HG02588 (cell line): Measurements from ENCODE around the gene ARHGEF10L.

Experiments
- ATAC-seq: cut with Tn5 transposase; IDR thresholded peaks from one replicate; pipeline ENCODE4 v1.9.1; 2021; ENCODE audit warnings: mild to moderate bottlenecking, moderate library complexity; ENCODE audit not compliant: unreplicated experiment

Gene ARHGEF10L

DNA sequence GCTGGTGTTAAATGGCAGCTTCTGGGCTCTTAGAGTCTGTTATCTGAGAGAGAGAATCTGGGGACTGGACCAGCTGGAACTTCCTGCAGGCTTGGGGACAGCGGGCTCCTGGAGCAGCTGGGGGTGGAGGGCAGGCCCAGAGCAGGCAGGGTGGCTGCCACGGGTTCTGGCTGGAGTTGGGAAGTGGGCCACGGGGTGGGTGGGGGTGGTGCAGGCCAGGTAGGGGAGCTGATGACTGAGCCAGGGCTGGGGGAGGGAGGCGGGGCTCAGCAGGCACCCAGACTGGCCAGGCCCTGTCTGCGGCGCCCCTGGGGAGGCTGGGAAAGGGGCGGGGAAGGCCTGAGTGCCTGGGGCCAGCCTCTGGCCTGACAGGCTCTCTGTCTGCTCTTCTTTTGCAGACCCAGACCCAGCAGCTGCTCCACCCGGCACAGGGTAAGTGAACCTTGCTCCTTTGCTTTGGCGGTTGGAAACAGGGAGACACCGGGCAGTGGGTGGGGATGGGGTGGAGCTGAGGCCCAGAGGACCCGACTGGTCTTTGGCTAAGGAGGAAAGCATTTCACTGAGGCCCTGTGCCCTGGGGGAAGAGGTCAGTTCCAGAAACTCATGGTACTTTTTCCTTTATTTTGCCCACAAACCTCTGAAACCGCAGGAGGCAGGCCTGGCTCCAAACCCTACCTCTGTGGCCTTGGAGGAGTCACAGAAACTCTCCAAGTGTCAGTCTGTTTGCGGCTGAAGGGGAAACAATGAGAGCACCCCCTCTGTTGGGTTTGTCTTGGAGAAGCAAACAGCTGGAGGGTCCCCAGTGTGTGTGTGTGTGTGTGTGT is 48.8 kb downstream of the ARHGEF10L start:
- ATAC-seq: no peak

DNA sequence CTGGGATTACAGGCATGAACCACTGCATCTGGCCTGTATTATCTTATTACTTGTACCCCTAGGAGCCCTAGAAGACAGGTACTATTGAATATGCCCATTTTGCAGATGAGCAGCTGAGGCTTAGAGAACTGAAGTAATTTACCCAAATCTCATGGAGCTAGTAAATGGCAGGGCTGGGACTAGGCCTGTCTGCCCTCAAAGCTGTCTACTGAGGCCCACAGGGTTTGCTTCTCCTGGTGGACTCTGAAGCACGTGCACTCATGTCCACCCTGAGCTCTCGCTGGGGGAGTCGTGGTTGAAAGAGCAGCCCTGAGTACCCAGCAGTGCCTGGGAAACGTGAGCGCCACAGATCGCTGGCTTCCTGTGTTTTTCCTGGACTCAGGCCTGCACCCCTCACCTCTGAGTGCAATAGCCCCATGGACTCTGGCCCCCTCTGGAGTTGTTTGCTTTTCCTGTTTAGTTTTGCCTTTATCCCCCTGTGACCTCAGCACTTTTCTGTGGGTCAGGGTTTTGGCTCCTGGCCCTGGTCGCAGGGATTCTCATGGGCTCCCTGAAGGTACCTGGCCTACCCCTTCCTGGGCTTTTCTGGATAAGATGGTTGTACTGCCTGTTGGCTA is 52.4 kb downstream of the ARHGEF10L start:
- ATAC-seq: no peak

DNA sequence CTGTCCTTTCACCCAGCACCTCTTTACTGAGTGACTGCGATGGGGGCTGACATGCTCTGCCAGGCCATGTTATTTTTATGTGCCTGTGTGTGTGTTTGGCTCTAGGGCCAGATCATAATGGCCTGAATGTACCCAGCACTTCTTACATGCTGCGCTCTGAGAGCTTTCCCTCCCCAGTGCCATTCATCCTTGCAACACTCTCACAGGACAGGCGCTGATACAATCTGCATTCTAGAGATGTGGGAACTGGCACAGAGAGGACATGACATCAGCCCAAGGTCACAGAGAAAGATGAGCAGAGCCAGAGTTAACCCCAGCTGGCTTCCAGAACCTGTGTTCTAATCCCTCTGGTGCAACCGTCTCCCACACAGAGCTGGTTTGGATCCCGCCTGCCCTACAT is 54.5 kb downstream of the ARHGEF10L start:
- ATAC-seq: no peak

GRCh38 chr1:17594690-17595601 is 55.4 kb downstream of the ARHGEF10L start:
- no peak for ATAC-seq

- no peak for ATAC-seq
Observed at GRCh38 chr1:17595602-17595925, 56.1 kb downstream of the ARHGEF10L start.

DNA sequence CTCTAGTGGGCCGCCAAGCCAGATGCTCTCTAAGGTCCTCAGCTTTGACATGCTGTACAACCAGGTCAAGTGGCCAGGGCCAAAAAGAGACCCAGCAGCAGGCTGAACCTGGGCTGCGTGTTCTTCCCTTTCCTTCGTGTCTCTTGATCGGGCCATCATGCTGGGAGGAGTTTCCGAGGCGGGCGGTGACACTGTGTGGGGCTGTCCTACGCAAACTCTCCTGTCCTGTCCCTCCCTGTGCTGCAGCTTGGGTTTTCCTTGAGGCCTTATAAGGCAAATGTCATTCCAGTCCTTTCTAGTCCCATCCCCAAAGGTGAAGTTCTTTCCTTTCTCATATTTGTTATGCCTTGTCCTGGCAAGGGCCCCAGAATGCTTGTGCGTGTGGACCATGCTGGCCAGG is 56.7 kb downstream of the ARHGEF10L start:
- ATAC-seq: no peak

DNA sequence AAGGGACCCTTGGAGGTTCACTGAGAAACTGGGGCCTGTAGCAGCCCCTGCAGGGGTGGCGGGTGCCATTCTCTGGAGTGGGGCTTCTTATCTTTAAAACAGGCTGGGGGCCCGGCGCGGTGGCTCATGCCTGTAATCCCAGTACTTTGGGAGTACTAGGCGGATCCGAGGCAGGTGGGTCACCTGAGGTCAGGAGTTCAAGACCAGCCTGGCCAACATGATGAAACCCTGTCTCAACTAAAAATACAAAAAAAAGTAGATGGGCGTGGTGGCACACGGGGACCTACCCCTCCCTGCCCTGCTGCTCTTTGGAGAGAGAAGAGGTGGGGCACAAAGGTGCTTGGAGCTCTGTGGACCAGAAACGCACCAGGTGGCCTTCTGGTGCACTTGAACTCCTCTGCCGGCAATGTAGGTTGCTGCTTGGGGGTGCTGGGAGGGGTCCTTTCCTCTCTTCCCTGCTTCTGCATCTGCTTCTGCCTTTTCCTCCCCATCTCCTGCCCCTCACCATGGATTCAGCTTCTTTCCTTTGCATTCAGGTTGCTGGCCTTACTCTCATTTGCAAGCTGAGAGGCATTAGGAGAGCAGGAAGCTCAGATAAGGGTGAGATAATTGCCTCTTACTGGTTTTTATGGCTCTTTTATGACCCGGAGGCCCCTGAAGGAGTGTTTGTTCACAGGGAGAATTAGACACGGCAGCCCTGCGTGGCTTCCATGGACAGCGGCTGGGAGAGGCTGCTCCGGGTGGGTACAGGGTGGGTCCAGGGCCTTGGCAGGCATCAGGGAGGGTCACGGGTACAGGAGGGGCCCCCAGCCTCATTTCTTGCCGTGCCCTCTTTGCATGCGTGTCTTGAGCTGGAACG is 57.4 kb downstream of the ARHGEF10L start:
- ATAC-seq: no peak

GRCh38 chr1:17597651-17598050 is 58.2 kb downstream of the ARHGEF10L start:
- no peak for ATAC-seq

DNA sequence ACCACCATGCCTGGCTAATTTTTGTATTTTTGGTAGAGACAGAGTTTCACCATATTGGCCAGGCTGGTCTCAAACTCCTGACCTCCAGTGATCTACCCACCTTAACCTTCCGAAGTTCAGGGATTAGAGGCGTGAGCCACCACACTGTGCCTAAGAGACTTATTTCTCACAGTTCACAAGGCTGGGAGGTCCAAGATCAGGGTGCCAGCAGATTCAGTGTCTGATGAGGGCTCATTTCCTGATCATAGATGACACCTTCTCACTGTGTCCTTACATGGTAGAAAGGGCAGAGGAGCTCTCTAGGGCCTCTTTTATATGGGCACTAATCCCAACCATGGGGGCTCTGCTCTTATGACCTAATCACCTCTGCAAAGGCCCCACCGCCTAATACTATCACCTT is 58.8 kb downstream of the ARHGEF10L start:
- ATAC-seq: no peak

GRCh38 chr1:17599291-17599953 is 59.9 kb downstream of the ARHGEF10L start:
- ATAC-seq: no peak

DNA sequence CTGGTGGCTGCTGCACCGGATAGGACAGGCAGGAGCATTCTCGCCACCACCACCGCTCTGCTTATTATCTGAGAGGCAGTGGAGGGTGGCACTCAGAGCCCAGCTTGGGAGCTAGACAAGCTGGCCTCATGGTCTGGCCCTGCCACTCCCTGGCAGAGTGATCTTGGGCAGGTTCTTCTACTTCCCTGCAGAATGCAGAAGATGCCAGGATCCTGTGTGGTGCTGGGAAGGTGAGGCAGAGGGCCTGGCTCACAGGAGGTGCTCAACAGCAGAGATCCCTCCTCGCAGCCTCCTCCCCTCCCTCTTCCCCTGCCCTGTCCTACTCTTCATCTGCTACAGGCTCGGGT is 60.4 kb downstream of the ARHGEF10L start:
- ATAC-seq: no peak

- ATAC-seq: no peak
Observed at GRCh38 chr1:17600321-17600720, 60.8 kb downstream of the ARHGEF10L start.

GRCh38 chr1:17601643-17602382 is 62.3 kb downstream of the ARHGEF10L start:
- ATAC-seq: no peak

DNA sequence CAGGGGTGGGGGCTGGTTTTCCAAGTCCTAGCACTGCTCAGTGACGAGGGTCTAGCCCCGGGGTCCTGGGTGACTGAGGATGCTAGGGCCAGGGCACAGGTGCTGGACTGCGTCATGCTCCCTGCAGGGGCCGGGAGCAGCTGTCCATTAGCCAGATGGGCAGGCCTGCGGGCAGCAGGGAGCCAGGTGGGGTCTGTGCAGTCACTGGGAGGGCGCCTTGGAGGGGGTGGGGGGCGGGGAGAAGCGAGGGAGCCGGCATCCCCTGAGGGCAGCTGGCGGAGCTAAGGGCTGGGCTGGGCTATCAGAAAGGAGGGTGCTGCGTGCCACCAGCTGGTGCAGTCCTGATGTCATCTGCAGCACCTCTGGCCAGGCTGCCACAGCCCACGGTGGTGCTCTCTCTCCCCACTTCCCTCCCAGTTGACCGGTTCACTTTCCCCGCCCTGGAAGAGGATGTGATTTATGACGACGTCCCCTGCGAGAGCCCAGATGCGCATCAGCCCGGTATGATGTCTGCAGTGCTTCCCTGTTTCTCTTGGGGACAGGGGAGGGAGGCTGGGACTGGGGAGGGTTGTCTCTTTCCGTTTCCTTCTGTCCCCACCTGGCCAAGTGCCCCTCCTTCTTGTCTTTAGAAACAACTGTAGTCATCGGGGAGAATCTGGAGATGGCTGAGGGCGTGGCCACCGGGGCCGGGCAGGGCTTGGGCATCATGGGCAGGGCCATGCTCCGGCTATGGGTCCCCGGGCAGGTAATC is 63.8 kb downstream of the ARHGEF10L start:
- ATAC-seq: no peak

DNA sequence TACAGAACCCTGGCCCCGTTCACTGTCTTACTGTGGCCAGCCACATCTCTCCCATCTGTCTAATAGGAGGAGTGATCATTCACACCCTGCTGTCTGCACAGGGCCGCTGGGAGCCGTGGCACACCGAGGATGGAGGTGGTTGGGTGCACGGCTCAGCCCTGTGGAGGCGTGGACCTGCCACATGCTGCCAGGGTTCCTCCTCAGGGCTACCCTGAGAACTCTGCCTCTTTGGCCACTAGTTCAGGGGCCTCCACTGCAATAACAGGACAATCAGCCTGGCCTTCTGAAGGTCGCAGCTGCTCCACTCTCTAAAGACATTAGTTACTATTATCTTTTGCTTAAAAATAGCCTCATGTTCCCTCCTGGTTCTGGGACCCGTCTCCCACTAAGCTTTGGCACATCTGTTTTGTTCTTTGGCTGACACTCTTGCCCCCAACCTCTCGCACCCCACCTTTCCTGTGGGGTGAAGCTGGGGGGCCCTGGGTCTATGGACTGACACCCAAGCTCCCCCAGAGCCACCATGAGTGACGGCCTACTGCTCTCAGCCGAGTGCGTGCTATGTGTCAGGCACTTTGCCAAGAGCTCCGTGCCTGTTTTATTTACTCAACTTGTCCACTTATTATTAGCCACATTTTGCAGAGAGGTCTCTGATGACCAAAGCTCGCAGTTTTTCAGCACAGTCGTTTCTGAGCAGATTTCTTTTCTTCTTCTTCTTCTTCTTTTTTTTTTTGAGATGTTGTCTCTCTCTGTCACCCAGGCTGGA is 66.3 kb downstream of the ARHGEF10L start:
- no peak for ATAC-seq

GRCh38 chr1:17606826-17607440 is 67.4 kb downstream of the ARHGEF10L start:
- no peak for ATAC-seq

- no peak for ATAC-seq
Observed at GRCh38 chr1:17607644-17608581, 68.4 kb downstream of the ARHGEF10L start.
